MCF 10A (cell line): ENCODE data around the gene ACTN4. TPM values are rescaled to one million over a fixed set of nuclear protein-coding genes. Genes with fewer than 3 reads are reported as not detected.

Source experiments
- BruUV-seq: library from RNA; stranded (reverse); fragments of 400-500 nt; replicated peaks from 2 replicates; lab custom pipeline; 2021; lab: Mats Ljungman, UMichigan
- CTCF ChIA-PET: fragments of 300-600 bp; sonication (Branson Sonifier 250); formaldehyde crosslinking; extraction: SDS; loops from one replicate; lab custom pipeline; 2021; ENCODE audit warnings: antibody characterized with exemption, inconsistent platforms; lab: Yijun Ruan, JAX
- POLR2A ChIA-PET: fragments of 300-600, 350-650 bp; sonication (Branson Sonifier 250); formaldehyde crosslinking; extraction: SDS; loops from one replicate; lab custom pipeline; 2020; ENCODE audit warnings: antibody characterized with exemption, inconsistent platforms; lab: Yijun Ruan, JAX
- DNase-seq: peaks from one replicate; pipeline ENCODE4 v3.0.0-alpha.2; 2018; ENCODE audit not compliant: unreplicated experiment
- H3K27ac Mint-ChIP-seq: one replicate; pipeline ENCODE4 v1.8.0; 2022; ENCODE audit warnings: mild to moderate bottlenecking, low read depth, mixed read lengths; ENCODE audit not compliant: unreplicated experiment
- H3K27me3 Mint-ChIP-seq: one replicate; pipeline ENCODE4 v1.8.0; 2022; ENCODE audit warnings: mixed read lengths; ENCODE audit not compliant: insufficient read depth, unreplicated experiment
- H3K36me3 Mint-ChIP-seq: one replicate; pipeline ENCODE4 v1.8.0; 2022; ENCODE audit warnings: mild to moderate bottlenecking, moderate library complexity, mixed read lengths; ENCODE audit not compliant: insufficient read depth, unreplicated experiment
- H3K4me1 Mint-ChIP-seq: one replicate; pipeline ENCODE4 v1.8.0; 2022; ENCODE audit warnings: mixed read lengths; ENCODE audit not compliant: insufficient read depth, unreplicated experiment
- H3K4me3 Mint-ChIP-seq: one replicate; pipeline ENCODE4 v1.8.0; 2022; ENCODE audit warnings: mild to moderate bottlenecking, moderate library complexity, mixed read lengths; ENCODE audit not compliant: unreplicated experiment
- H3K9me3 Mint-ChIP-seq: one replicate; pipeline ENCODE4 v1.8.0; 2022; ENCODE audit warnings: mixed read lengths; ENCODE audit not compliant: unreplicated experiment
- CTCF ChIP-seq: fragments of 200-600 bp; IDR thresholded peaks from one replicate; pipeline ENCODE4 v1.8.0; 2022; ENCODE audit warnings: antibody characterized with exemption, mild to moderate bottlenecking; ENCODE audit not compliant: unreplicated experiment
- intact Hi-C: fragments of 100-400 bp; cut with micrococcal nuclease; formaldehyde crosslinking; loops from 2 replicates; pipeline ENCODE4 v1.14.1; 2022
- total RNA-seq: library from RNA; stranded (reverse); gene quantifications from 2 replicates; pipeline ENCODE4 v1.2.3, GENCODE V29; 2022

Gene ACTN4
- total RNA-seq, 1 experiment from 2014 or later: 300 TPM

- no peak for TF ChIP-seq CTCF
- intact Hi-C loops: loop anchor here (10.0 kb wide), 1 partner anchor 155 kb away; no protein-coding TSS in a partner anchor
- ChIA-PET CTCF (interaction anchor here (0.6 to 1.3 kb wide), 3 partner anchors 10 to 165 kb away, joined by 3 to 9 read pairs (median 3); no protein-coding TSS in a partner anchor), POLR2A (interaction anchor here (0.7 kb wide), 2 partner anchors 10 to 84 kb away, joined by 3 to 4 read pairs; no protein-coding TSS in a partner anchor)
- H3K4me1 Mint-ChIP-seq: peaks cover 11% of the 10 kb centered on the region
- H3K4me3 Mint-ChIP-seq: no peak overlapping the region
- peak overlapping the region; percentile 89 for H3K27ac Mint-ChIP-seq
- peaks cover 95% of the 10 kb centered on the region for H3K36me3 Mint-ChIP-seq
- H3K27me3 Mint-ChIP-seq: no peaks in the 10 kb centered on the region
- no peaks in the 10 kb centered on the region for H3K9me3 Mint-ChIP-seq
- DNase-seq: no peak
- BruUV-seq: no TSS peak
Measured at GRCh38 chr19:38709671-38710415, 62.4 kb downstream of the ACTN4 start.

- CTCF ChIA-PET: interaction anchor here (0.6 to 1.3 kb wide), 4 partner anchors 9 to 76 kb away, joined by 3 to 9 read pairs (median 4); no protein-coding TSS in a partner anchor
- intact Hi-C loops: loop anchor here (10.0 kb wide), 1 partner anchor 156 kb away; no protein-coding TSS in a partner anchor
- peaks cover 95% of the 10 kb centered on the region for H3K36me3 Mint-ChIP-seq
- no peaks in the 10 kb centered on the region for H3K27me3 Mint-ChIP-seq
- no peak for DNase-seq
- H3K9me3 Mint-ChIP-seq: no peaks in the 10 kb centered on the region
- peak overlapping the region; percentile 89 for H3K27ac Mint-ChIP-seq
- no peak overlapping the region for H3K4me3 Mint-ChIP-seq
- POLR2A ChIA-PET: interaction anchor here (0.7 to 6.0 kb wide), 3 partner anchors 9 to 84 kb away, joined by 3 to 38 read pairs (median 4); partner anchors contain the start of gene ACTN4
- BruUV-seq: no TSS peak
- peaks cover 11% of the 10 kb centered on the region for H3K4me1 Mint-ChIP-seq
- TF ChIP-seq CTCF: no peak
Measured at GRCh38 chr19:38710416-38710702, 62.9 kb downstream of the ACTN4 start.

GRCh38 chr19:38710928-38711725 is 63.7 kb downstream of the ACTN4 start:
- peaks cover 11% of the 10 kb centered on the region for H3K4me1 Mint-ChIP-seq
- H3K4me3 Mint-ChIP-seq: no peak overlapping the region
- CTCF ChIA-PET: interaction anchor here (0.6 to 1.3 kb wide), 4 partner anchors 8 to 77 kb away, joined by 3 to 9 read pairs (median 4); no protein-coding TSS in a partner anchor

More at GRCh38 chr19:38710928-38711725, 63.7 kb downstream of the ACTN4 start:
- intact Hi-C loops: loop anchor here (10.0 kb wide), 1 partner anchor 156 kb away; no protein-coding TSS in a partner anchor
- BruUV-seq: no TSS peak
- TF ChIP-seq CTCF: no peak
- Mint-ChIP-seq H3K36me3 (peaks cover 95% of the 10 kb centered on the region), H3K27me3 (no peaks in the 10 kb centered on the region), H3K9me3 (no peaks in the 10 kb centered on the region), H3K27ac (peak overlapping the region; percentile 89)
- POLR2A ChIA-PET: interaction anchor here (1.0 to 6.0 kb wide), 2 partner anchors 8 to 62 kb away, joined by 4 to 38 read pairs; partner anchors contain the start of gene ACTN4
- no peak for DNase-seq
